Left renal pelvis (tissue), 4 donors: ENCODE data around the gene NR1D1. TPM values are rescaled to one million over a fixed set of nuclear protein-coding genes. Genes with fewer than 3 reads are reported as not detected.
A peak's percentile ranks its signal among the peaks of the same experiment; 100 is the strongest.

Experiments
- DNase-seq, 4 donors: peaks; one replicate each; pipeline ENCODE4 v3.0.0-alpha.2; 2013; ENCODE audit warnings: low read depth in 4 of 4, low spot score in 3 of 4
- polyA plus RNA-seq, 4 donors: library from polyadenylated mRNA; unstranded; fragments of 120-200 nt; gene quantifications; one replicate each; pipeline ENCODE4 v1.2.1, GENCODE V29; 2013; ENCODE audit not compliant: insufficient read length in 4 of 4

The NR1D1 gene
- polyA plus RNA-seq, 4 donors: 3.1 to 5.5 (median 4.2) TPM

DNA sequence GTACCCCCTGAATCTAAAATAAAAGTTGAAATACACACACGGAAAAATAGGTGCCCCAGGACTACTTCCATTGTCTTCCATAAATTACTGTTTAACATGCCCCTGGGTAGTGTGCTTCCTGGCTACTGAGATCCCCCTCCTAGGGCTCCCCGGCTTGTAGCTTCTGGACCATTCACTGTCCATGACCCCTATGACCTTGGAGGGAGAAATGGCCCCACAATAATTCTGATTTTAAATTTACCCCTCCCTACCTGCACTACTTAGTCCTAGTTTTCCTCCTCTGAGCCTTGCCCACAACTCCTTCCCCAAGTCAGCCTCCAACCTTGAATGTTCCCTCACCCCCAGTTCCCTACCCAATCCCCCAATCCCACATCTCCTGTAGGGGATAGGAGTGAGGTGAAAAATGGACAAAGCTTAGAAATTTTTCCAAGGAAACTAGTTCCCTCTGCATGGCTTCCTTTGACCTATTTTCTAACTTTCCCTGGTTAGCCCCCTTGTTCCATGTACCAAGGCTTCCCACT is 11.9 kb upstream of the NR1D1 start:
- no peak for DNase-seq

DNA sequence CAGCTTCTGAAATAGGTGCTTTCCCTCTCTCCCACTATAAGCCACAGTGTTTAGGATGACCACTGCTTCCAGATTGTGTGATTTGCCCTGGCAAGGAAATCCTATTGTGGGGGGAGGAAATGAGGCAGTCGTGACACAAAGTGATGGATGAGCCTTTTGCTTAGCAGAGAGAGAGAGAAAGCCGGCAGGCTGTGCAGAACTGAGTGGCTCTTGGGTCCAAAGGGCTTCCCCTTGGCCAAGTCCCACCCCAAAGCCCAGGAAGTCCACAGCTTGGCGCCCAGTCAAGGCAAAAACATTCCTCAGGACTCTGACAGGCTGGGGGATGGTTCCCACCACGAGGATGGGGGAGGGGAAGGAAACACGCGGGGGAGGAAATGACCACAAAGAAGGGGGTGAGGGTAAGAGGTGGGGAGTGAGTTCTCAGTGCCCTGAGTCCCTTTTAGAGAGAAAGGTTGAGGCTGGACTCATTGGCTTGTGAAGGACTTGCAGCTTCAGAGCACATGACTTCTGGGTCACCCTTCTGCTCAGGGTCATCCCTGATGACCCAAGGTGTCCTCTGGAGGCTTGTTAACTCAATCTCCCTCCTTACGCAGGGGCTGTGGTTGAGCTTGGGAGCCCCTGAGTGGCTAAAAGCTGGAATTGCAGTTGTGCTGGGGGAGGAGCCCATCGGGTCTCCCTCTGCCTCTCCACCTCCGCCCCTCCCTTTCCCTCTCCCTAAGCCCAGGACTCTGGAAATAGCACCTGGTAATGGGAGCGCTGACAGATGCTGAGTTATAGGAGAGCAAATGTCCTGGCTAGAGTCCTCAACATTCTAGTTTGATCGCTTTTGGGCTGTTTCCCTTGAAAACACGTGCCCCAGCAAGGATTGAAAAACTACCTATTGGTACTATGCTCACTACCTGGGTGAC is 11.1 kb upstream of the NR1D1 start:
- peak; percentile 87 to 94 (median 90) for DNase-seq

DNA sequence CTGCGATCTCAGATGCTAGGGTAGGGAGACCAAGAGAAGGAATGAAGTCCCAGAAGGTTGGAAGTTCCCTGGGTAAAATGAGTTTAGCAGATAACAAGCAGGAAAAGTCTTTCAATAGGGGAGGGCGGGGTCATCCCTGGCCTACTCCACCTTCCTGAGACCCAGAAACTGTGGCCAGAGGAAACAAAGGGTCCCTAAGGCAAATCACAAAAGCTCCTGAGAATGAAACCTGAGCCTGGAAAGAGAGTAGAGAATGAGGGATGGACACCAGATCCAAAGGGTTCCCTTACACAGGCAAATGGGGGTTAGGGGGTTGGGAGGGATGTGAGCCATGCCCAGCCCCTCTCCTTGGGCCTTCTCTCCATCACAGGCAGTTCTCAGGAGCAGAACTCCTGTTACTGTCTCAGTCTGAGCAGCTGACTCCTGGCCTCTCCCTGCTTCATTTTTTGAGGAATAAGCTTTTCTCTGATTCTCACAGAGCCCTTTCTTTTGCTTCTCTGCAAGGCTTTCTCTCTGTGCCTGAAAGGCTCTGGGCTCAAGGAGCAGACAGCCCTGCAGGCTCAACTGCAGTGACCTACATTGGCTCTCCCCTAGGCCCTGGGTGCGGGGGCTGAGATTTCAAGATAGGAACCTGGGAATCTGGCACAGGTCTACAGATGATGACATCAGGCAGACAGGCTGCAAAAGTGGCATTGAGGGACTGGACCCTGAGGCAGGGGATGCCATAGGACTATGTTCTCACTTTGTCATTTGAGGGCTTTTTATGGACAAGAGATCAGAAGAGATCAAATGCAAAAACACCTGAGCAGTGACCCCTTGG is 9.8 kb upstream of the NR1D1 start:
- DNase-seq: no peak

DNA sequence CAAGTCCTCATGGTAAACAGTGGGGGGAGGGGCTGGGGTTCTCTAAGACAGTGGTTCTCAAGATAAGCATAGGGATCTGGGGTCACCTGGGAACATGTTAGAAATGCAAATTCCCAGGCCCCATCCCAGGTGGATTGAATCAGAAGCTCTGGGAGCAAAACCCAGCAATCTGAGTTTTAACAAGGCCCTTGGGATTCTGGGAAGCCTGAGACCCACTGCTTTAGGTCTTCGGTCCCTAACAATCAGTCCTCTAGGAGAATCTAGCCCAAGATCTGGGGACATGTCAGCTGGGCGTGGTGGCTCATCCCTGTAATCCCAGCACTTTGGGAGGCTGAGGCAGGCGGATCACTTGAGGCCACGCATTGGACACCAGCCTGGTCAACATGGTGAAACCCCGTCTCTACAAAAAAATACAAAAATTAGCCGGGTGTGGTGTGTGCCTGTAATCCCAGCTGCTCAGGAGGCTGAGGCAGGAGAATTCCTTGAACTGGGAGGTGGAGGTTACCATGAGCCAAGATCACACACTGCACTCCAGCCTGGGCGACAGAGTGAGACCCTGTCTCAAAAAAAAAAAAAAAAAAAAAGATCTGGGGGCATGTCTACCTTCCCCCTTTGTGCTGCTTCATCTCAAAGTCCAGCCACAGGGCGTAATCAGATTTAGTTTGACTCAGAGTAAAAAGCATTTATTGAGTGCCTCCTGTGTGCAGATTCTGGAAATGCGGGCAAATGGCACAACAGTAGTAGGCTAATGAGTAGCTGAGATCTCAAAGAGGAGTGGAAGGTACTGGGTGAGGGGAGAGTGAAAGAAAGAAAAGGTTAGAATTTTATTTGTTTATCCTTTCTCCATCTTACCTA is 8.8 kb upstream of the NR1D1 start:
- DNase-seq: no peak

DNA sequence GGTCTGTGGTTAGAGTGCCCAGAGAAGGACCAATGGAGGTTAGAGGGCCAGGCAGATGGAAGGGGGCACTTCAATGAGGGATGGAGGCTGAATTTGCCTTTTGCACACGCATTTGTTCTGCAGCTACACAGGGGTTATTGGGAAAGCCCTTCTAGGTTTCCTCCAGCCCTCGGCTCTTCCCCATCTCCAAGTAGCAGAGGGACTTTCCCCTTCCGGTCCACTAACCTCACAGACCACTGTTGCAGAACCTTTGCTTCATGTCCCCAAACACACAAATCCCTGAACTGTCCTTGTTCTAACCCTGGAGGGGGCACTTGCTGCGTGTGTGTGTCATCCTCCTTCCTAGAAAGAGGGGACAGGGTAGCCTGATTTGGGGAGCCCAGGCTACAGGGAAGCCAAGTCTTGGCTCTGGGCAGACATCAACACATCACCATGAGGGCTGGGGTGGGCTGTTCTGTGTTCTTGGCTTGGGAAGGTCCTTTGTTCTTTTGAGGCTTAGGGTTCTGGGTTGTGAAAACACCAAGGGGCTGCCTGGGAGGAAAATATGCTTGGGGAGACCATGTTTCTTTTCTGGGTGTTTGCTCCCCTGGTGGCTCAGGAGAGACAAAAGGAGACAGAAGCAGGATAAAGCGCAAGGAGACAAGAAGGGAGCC is 7.3 kb upstream of the NR1D1 start:
- DNase-seq: no peak

DNA sequence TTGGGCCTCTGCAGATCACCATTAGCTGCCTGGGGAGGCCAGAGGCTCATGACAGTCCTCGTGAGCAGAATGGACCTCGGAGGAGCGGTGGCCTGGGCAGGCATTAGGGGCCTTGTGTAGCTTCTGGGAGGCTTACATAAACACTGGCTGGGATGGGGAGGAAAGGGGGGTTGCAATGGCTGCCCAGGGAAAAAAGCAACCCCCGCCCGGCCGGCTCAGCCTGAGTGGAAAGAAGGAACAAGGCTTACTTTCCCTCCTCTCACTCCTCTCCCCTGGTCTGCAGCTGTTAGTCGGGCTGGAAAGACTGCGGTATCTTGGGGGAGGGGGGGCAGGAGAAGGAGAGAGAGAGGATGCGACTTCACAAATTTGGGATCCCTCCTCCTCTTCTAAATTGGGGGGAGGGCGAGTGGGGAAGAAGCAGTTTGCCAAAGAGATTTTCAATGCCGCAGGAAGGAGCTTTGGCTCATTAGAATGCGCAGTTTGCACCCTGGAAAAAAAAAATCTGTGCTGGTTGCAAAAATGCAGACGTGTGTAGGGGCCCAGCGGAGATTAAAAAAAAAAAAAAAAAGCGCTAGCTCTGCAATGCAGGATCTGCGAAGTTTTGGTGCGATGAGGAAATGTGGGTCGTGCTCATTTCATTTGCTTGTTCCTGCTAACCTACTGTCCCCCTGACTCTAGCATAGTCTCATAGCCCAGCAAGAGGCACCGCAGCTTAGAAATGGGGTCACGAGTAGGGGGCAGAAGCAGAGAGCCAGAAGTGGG is 6.6 kb upstream of the NR1D1 start:
- DNase-seq: no peak

DNA sequence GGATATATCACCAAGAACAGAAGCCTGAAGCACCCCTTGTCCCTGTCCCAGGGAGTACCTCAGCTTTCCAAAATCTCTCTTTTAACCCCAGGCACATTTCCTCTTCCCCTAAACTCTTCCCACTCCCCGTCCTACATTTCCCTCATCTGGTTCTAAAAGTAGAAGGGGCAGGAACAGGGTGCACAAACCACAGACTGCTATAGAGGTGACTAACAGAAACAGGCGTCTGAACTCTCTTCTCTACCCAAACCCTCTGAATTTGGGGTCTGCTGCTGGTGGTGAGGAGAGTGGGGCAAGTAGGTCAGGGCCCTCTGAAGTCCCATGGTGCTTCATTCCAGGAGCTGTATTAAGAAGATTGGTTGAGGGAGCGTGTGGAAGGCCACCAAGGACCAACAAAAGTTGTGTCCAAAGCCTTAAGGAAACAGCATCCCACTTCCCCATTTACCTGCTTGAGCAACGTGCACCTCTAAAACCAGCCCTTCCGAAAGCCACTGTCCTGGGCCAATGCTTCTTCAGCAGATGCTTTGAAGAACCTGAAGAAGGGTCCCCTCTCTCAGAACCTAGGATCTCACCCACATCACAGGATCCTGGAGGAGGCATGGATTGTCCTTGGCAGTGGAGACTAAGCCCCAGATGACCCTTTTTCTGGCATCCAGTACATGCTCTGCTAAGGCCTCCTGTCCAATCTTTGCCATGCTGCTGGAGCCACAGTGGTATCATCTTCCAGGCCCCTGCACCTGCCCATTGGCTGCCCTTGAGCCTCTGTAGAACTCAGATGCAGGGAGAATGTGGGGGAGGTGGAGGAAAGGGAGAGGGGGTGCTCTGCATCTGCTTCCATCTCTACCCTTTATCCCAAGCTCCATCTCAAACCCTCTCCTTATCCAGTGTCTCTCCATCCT is 5.7 kb upstream of the NR1D1 start:
- DNase-seq: no peak

DNA sequence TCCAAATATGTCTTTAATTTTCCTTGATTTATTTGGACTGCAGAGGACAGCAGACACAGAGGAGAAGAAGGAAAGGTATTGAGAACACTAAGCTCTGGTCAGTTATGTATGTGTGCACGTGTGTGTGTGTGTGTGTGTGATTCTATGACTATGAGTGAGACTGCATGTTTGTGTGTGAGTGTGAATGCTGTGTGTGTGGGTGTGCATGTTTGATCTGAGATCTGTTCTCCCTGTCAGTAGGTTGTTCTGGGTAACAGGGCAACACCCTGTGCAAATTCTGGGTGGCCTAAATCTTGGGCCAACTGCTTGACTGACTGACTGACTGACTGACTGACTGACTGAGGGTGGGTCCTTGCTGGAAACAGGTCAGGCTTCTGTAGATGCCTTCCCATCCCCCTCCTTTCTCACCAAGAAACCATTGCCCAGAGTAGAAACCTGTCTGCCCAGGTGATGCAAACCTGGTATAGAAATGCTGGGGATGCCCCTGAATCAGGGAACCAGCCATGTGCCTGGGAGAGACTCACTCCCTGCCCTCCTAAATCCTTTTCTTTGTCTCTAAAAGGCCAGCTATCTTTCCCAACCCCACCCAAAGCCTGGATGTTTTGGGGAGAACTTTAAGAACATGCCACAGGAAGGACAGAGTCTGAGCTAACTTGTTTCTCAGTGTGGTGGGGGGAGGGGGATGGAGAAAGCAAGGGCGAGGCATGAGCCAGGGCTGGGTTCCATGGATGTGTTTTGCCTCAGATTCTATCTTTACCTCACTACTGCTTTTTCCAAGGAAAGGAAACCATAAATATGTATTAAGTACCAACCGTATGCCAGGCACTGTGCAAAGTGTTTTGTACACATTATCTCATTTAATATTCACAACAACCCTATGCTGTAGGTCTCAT is 4.5 kb upstream of the NR1D1 start:
- DNase-seq: no peak

DNA sequence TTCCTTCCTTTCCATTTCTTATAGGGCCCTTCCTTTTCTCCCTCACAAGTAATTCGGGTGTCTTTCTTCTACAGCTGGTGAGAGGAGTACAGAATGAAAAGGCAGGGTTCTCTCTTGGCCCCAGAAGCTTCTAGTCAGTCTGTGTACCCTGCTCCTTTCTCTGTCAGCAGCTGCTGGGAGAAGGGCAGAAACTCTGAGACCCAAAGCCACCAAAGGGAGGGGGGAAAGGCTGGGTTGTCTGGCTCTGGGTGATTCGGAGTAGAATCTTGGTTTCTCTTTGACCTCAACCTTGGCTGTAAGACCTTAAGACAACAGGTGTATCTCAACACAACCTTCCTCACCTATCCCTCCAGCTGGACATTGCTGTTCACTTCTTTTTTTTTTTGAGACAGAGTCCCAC is 3.3 kb upstream of the NR1D1 start:
- DNase-seq: no peak

DNA sequence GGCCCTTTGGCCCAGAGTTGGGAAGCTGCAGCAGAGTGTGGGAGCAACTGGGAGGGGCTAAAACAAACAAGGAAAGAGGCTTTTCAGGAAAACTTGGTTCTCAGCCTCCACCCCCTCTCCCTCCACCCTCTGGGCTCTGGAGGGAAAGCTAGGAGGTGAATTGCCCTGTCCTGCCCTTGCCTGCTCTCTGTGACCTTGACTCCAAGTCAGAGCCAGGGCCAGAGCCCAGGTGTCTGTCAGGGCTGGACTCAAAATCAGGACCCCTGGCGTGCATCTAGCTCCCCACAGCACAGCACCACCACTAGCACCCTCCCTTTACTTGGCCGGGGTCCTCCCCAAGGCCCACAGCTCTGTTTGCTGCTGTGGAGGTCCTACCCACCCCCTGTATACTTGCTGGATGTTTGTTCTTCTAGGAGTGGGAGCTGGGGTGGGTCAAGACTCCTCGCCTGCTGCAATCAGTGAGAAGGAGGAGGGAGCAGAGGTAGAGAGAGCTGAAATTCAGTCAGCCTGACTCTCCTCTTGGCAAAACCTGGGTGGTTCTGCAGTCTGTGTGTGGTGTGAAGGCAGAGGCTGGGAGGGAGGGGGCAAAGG is 2.8 kb upstream of the NR1D1 start:
- no peak for DNase-seq

DNA sequence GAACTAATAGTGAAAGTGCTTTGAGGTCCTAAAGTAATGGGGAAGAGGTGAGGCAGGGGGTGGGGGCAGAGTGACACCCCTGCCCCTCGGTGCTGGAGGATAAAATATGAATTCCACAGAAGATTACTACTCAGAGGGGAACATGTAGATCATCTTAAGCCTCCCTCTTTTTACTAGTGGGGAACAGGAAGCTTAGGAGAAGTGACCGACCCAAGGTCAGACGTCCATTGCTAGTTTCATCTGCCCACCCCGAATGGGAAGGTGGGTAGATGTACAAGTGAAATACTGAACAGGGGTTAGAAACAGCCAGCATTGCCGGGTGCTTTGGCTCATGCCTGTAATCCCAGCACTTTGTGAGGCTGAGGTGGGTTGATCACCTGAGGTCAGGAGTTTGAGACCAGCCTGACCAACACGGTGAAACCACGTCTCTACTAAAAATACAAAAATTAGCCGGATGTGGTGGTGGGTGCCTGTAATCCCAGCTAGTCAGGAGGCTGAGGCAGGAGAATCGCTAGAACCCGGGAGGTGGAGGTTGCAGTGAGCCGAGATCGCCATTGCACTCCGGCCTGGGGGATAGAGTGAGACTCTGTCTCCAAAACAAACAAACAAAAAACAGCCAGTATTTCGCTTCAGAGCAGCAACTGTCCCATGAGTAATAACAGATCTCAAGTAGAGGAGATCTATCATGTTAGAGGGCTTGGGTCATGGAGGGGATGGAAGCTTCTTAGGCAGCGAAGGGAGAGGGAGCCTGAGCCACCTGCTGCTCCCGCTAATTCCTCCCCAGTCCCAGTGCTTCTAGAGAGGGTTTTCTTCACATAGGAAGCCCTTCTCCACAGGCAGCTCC is 1.2 kb upstream of the NR1D1 start:
- no peak for DNase-seq

DNA sequence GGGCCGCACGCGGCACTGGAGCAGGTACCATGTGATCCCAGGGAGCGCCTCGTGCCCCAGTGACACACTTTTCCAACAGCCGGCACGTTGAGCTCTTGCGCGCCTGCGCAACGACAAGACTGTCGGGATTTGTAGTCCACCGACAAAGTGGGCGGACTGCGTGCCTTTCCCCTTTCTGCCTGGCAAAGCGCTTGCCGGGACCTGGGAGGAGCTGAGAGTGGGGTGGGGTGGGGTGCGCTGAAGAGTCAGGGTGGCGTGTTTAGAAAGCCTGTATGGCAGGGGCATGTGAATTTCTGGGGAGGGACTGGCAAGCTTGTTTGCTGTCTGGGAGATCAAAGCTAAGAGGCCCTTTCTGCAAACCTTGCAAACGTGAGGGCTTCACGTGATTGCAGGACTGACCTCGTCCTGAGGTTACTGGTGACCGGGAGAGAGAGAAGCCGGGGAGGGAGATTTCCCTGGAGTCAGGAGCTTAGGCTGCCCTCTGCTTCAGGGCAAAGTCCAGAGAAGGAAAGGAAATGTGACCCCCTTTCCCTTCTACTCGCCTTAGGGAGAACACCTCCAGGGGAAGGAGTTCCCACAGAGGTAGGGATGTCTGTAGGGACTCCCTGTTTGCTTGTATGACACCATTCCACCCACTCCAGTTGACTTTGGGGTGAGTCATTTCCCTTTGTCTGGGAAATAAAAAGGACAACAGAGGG is 429 bp upstream of the NR1D1 start:
- DNase-seq: peak in 3 of 4 donors; percentile 84 to 88 (median 86)

DNA sequence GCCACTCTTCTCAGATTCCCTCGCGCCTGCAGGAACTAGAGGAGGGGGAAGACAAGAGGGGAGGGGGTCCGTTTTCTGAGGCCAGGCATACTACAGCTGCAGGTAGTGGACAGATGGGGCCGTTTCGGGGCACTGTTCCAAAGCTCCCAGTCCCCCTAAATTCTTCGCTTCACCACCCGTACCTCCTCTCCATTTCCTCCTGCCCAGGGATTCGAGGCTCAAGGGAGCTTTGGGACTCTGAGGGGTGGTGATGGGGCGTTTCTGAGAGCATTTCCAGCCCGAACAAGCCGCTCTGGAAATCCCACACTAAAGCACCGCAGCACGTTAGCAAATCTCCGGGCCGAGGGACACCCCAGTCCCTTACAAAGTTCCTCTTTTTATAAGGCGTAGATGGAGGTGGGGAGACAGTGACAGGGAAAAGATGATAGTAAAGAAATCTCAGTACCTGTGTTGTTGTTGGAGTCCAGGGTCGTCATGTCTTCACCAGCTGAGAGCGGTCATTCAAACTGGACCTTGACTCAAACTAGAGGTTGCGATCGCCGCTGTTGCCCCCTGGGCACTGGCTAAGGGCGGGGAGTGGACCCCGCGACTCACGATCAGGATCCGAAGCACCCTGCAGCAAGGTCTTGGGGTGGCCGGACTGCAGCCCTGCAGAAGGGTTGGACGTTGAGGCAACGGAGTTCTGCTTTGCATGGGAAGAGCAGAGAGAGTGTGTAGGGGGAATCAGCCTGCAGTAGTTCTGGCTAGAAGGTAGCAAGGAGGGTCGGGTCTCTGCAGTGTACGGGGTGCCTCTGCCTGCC is 570 bp downstream of the NR1D1 start:
- no peak for DNase-seq

DNA sequence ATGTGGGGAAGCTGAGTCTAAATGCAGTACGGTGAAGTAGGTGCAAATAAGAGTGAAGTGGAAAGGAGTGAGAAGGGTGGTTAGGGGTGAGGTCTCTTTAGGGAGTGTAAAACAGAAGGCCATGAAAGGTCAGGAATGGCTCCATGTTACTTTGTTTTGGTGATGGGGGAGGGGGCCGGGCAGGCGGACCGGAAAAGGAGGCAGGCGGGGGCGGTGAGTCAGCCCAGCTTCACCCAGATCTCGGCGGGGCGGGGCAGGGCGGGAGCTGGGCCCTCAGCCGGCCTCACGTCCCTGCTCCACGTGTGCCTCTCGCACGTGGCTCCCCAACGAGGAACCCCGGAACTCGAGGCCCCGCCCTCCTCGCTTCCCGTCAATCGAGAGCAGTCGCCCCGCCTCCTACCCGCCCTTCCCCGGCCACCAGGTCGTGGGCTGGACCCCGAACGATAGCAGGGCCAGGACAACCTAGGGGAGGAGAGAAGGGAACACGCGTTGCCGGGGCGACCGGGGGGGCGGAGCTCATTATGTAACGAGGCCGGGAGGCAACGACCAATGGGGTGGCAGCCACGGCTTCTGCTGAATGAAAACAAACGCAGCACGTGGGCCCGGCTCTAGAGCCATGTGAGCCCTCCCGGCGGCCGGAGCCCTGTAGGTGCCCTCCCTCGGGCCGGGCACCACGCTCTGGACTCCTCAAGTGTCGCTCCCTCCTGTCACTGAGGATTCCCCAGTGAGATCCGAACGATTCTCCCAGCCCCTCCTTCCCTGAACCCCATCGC is 1.4 kb downstream of the NR1D1 start:
- DNase-seq: no peak
